Stimulated activated memory B cell treated with anti-CD40 and anti-IgM and Interleukin-4, amounts not matched to agents 10 μg/mL and 1 μg/mL and 100 μg/mL, for 72 hours (primary cell): ENCODE results near the gene PPM1K.

Experiments
- ATAC-seq: fragments of 150-1000 bp; cut with Tn5 transposase; 2 replicates; pipeline ENCODE4 v1.10.0; 2021
- H3K27ac Mint-ChIP-seq: one replicate; pipeline ENCODE4 v1.8.0; 2022; ENCODE audit warnings: mild to moderate bottlenecking, mixed read lengths
- H3K27me3 Mint-ChIP-seq: one replicate; pipeline ENCODE4 v1.8.0; 2022; ENCODE audit warnings: mixed read lengths
- H3K36me3 Mint-ChIP-seq: one replicate; pipeline ENCODE4 v1.8.0; 2022; ENCODE audit warnings: mixed read lengths
- H3K4me1 Mint-ChIP-seq: one replicate; pipeline ENCODE4 v1.8.0; 2022; ENCODE audit warnings: mixed read lengths
- H3K4me3 Mint-ChIP-seq: one replicate; pipeline ENCODE4 v1.8.0; 2022; ENCODE audit warnings: mild to moderate bottlenecking, moderate library complexity, mixed read lengths
- H3K9me3 Mint-ChIP-seq: one replicate; pipeline ENCODE4 v1.8.0; 2022; ENCODE audit warnings: mixed read lengths

PPM1K gene

DNA sequence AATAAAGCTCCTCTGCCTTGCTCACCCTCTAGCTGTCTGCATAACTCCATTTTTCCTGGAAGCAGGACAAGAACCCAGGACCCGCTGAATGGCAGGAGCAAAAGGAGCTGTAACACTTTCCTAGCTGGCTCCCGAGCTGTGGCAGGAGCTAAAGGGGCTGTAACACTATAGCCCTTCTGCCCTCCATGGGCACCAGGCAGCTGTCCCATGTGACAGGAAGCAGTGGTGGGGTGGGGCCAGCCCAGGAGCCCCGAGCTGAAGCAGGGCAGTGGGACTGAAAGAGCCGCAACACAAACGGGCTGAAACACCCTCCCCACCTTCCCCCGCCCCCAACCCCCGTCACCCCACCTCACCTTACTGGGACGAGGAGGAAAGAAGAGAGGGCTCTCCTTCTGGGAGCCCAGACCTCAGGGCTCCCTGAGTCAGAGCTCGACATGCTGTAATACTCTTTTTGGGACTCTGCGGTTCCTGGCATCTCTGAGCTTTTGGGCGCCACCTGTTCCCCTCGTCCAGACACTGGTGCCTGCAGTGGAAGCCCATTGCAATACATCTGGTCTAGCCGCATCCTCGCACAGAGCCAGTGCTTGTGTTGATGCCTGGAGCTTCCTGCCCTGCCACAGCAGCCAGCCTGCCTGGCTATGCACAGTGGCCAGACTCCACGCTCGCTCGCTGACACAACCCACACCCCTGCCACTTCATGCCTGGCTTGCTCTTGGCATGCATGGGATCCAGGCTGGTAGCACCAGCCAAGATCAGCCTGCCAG, 39.4 kb downstream of the PPM1K start:
- Mint-ChIP-seq H3K4me1 (peaks cover 13% of the 10 kb centered on the region), H3K9me3 (no peaks in the 10 kb centered on the region), H3K27ac (peak overlapping the region; percentile 30)

DNA sequence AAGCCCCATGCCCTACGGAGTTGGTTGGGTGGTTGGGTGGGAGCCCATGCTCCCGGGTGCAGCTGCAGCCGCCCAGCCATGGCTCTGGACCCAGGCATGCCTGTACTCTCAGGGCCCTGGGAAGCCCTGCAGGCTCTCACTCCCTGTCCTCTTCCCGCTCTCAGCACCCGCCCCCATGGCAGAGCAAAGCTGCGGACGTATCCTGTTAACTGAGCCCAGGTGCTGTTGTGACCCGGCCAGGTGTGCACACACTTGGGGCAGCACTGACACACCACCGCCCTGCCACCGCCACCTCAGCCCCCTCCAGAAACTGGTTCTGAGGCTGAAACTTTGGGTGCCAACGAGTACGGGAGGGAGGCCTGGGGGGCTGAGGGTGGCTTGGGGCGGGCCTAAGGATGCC, 40.3 kb downstream of the PPM1K start:
- no peak overlapping the region for H3K4me3 Mint-ChIP-seq
- no peaks in the 10 kb centered on the region for H3K27me3 Mint-ChIP-seq
- H3K9me3 Mint-ChIP-seq, result no peaks in the 10 kb centered on the region
- H3K27ac Mint-ChIP-seq, result no peak overlapping the region
- no peaks in the 10 kb centered on the region for H3K36me3 Mint-ChIP-seq
- no peak for ATAC-seq
- H3K4me1 Mint-ChIP-seq, result peaks cover 13% of the 10 kb centered on the region

More for the DNA sequence above, 39.4 kb downstream of the PPM1K start:
- H3K4me3 Mint-ChIP-seq, result peak overlapping the region; percentile 56
- ATAC-seq, result peak; percentile 63
- H3K36me3 Mint-ChIP-seq, result no peaks in the 10 kb centered on the region
- H3K27me3 Mint-ChIP-seq, result no peaks in the 10 kb centered on the region

DNA sequence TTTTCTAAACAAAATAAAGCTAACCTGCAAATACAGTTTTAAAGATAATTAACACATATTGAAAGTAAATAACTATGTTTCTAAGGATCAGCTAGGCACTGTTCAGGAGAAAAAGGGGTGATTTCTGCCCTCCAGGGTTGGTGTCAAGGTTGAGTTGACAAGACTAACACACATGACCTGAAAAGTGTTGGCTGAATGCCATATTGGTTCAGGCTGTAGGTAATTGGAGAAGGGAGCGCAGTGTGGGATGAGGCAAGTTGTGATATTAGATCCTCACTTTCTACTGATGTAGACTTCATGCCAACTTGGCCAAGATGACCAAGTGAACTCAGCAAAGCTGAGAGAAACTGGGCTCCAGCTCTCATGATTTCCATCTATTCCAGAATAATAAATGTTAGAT, 42.2 kb downstream of the PPM1K start:
- H3K27ac Mint-ChIP-seq, result no peak overlapping the region
- H3K4me1 Mint-ChIP-seq, result peaks cover 13% of the 10 kb centered on the region
- no peak overlapping the region for H3K4me3 Mint-ChIP-seq
- H3K27me3 Mint-ChIP-seq, result no peaks in the 10 kb centered on the region
- ATAC-seq, result no peak
- peaks cover 4% of the 10 kb centered on the region for H3K9me3 Mint-ChIP-seq
- H3K36me3 Mint-ChIP-seq, result peaks cover 6% of the 10 kb centered on the region

DNA sequence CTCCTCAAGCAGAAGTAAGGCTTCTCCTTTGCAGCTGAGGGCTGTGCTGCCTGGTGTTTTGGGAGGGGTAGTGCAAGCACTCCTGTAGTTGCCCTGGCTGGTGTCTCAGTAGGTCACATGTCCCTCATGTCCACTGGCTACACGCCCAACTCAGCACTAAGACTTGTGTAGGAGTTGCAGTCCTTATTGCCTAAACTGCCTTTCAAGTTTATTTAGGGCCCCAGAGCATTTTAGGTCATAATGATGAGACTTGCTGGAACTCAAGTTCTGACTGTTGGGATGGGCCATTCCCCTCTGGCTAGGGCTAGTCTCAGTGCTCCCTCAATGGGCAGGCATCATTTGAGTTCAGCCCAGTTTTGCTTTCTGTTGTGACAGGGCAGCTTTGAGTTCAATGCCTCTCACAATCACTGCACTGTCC, 44.1 kb downstream of the PPM1K start:
- Mint-ChIP-seq H3K9me3 (peaks cover 6% of the 10 kb centered on the region), H3K4me1 (peaks cover 11% of the 10 kb centered on the region), H3K27me3 (no peaks in the 10 kb centered on the region), H3K27ac (no peak overlapping the region), H3K4me3 (no peak overlapping the region), H3K36me3 (peaks cover 7% of the 10 kb centered on the region)
- ATAC-seq, result no peak

DNA sequence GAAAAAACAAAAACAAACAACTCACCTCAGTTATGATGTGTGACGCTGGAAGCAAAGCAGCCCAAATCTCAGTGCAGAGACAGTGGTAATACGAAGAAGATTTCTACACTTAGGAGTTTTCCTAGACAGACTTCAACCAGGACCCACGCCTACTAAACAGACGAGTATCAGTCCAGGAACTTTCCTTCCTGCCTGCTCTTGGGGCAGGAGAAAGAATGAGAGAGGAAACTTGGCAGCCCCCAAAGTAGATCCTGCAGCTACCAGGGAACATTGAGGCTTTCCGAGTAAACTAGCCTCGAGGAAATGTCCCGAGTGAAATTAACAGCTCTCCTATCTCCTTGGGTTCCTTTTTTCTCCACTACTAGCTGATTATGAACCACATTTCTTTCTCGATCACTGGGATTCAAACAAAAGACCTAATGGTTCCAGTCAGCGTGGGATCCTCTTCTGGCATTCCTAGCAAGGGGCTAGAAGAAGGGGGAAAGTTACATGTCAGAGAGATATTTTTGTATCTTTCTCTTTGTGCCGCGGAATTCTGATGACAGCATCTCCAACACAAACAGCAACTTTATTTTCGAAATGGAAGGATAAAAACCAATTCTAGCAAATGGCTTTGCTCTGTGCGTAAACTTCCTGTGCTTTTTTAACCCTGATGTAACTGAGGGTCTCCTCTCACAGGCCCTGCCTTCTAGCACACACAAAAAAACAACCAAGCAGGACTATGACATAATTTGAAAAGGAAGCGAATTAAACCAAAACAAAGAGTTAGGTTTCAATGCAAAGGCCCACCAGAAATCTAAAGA, 53.2 kb downstream of the PPM1K start:
- H3K27me3 Mint-ChIP-seq, result no peaks in the 10 kb centered on the region
- no peak for ATAC-seq
- peaks cover 5% of the 10 kb centered on the region for H3K9me3 Mint-ChIP-seq
- no peaks in the 10 kb centered on the region for H3K4me1 Mint-ChIP-seq
- H3K27ac Mint-ChIP-seq, result no peak overlapping the region
- H3K4me3 Mint-ChIP-seq, result no peak overlapping the region
- H3K36me3 Mint-ChIP-seq, result no peaks in the 10 kb centered on the region

DNA sequence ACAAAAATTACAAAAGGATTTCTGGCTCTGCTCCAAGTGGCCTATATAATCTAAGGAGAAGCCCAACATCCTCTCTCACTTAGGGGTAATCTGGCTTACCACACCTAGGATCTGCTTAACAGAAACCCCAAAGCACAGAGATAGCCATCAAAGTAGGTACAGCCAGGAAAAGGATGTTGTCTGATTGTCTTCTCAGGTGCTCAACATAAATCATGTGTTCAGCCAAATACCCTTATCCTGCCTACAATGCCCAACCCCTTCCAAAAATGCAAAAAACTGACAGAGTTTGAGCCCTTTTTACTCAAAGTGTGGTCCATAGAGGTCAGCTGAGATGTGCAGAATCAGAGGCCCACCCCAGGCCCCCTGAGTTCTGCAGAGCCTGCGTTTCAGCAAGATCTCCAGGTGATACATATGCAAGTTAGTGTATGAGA, 53.9 kb downstream of the PPM1K start:
- H3K4me3 Mint-ChIP-seq, result no peak overlapping the region
- H3K4me1 Mint-ChIP-seq, result no peaks in the 10 kb centered on the region
- peaks cover 5% of the 10 kb centered on the region for H3K9me3 Mint-ChIP-seq
- H3K27me3 Mint-ChIP-seq, result no peaks in the 10 kb centered on the region
- no peaks in the 10 kb centered on the region for H3K36me3 Mint-ChIP-seq
- H3K27ac Mint-ChIP-seq, result no peak overlapping the region
- ATAC-seq, result no peak

- no peak overlapping the region for H3K27ac Mint-ChIP-seq
- H3K4me3 Mint-ChIP-seq, result no peak overlapping the region
- peaks cover 5% of the 10 kb centered on the region for H3K9me3 Mint-ChIP-seq
- H3K27me3 Mint-ChIP-seq, result no peaks in the 10 kb centered on the region
- ATAC-seq, result no peak
- H3K4me1 Mint-ChIP-seq, result no peaks in the 10 kb centered on the region
- H3K36me3 Mint-ChIP-seq, result no peaks in the 10 kb centered on the region
Measured at GRCh38 chr4:88227734-88228133, 56.6 kb downstream of the PPM1K start.

DNA sequence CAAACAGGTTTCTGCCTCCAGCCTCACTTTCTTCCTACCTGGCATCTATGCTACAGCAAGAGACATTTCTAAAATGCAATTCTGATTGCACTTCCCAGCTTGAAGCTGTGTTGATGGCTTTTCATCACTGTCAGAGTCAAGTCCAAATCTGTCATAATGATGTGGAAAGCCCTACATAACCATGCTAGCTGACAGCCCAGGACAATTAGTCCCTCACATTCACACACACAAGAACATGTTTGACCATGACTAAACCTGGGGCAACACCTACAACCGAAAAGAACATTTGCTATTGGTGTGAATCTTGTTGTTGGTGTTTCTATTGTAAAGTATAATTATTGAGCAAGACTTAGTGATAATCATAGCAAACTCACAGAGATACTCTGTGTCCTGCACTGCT, 58.2 kb downstream of the PPM1K start:
- Mint-ChIP-seq H3K9me3 (peaks cover 5% of the 10 kb centered on the region), H3K4me3 (no peak overlapping the region), H3K4me1 (no peaks in the 10 kb centered on the region), H3K27me3 (no peaks in the 10 kb centered on the region), H3K27ac (no peak overlapping the region), H3K36me3 (no peaks in the 10 kb centered on the region)
- ATAC-seq, result no peak

DNA sequence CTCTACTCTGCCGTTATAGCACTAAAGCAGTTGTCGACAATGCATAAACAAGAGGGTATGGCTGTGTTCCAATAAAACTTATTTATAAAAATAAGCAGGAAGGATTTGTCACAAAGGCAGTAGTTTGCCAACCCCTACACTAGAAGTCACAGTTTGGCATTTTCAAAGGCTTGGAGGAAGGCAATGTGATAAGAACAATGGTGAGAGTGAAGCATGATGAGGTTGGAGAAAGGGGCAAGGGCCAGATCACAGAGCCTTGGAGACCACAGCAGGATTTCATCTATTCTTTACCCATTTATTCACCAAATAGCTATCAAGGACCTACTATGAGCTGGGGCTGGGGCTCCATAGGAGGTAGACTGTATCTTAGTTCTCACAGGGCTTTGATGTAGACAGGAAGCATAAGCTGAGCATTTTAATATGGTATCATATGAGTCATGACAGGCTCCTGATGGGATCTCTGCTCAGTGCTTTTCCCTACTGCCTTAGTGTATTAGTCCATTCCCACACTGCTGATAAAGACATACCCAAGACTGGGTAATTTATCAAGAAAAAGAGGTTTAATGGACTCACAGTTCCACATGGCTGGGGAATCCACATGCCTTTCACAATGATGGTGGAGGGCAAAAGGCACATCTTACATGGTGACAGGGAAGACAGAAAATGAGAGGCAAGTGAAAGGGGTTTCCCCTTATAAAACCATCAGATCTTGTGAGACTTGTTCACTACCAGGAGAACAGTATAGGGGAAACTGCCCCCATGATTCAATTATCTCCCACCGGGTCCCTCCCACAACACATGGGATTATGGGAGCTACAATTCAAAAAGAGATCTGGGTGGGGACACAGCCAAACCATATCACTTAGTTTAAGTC, 58.9 kb downstream of the PPM1K start:
- H3K4me1 Mint-ChIP-seq, result no peaks in the 10 kb centered on the region
- no peak overlapping the region for H3K27ac Mint-ChIP-seq
- no peaks in the 10 kb centered on the region for H3K36me3 Mint-ChIP-seq
- no peak overlapping the region for H3K4me3 Mint-ChIP-seq
- H3K9me3 Mint-ChIP-seq, result peaks cover 5% of the 10 kb centered on the region
- H3K27me3 Mint-ChIP-seq, result no peaks in the 10 kb centered on the region
- ATAC-seq, result no peak

DNA sequence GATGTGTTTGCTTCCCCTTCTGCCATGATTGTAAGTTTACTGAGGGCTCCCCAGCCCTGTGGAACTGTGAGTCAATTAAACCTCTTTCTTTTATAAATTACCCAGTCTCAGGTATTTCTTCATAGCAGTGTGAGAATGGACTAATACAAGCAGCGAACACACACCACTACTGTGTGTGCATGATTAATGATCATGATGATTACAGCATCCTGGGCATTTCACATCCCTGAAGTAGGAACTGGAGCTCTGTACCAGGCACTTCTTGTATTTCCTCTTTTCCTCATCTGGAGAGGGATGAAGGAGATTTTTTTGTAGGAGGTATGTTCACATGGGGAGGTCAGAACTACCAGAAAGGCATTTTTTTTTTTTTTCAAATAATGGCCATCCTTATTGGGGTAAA, 60.8 kb downstream of the PPM1K start:
- H3K27me3 Mint-ChIP-seq, result no peaks in the 10 kb centered on the region
- no peaks in the 10 kb centered on the region for H3K36me3 Mint-ChIP-seq
- H3K9me3 Mint-ChIP-seq, result no peaks in the 10 kb centered on the region
- ATAC-seq, result no peak
- no peak overlapping the region for H3K4me3 Mint-ChIP-seq
- H3K27ac Mint-ChIP-seq, result no peak overlapping the region
- peaks cover 6% of the 10 kb centered on the region for H3K4me1 Mint-ChIP-seq

- H3K27me3 Mint-ChIP-seq, result no peaks in the 10 kb centered on the region
- no peak for ATAC-seq
- no peak overlapping the region for H3K27ac Mint-ChIP-seq
- H3K4me1 Mint-ChIP-seq, result peaks cover 6% of the 10 kb centered on the region
- H3K4me3 Mint-ChIP-seq, result no peak overlapping the region
- H3K9me3 Mint-ChIP-seq, result no peaks in the 10 kb centered on the region
- no peaks in the 10 kb centered on the region for H3K36me3 Mint-ChIP-seq
Measured at GRCh38 chr4:88219099-88219498, 65.3 kb downstream of the PPM1K start.

GRCh38 chr4:88217169-88217568, 67.2 kb downstream of the PPM1K start:
- Mint-ChIP-seq H3K27ac (no peak overlapping the region), H3K4me3 (no peak overlapping the region), H3K9me3 (no peaks in the 10 kb centered on the region), H3K36me3 (no peaks in the 10 kb centered on the region), H3K4me1 (peaks cover 6% of the 10 kb centered on the region), H3K27me3 (no peaks in the 10 kb centered on the region)
- ATAC-seq, result no peak

- Mint-ChIP-seq H3K27ac (no peak overlapping the region), H3K36me3 (no peaks in the 10 kb centered on the region), H3K9me3 (no peaks in the 10 kb centered on the region), H3K27me3 (no peaks in the 10 kb centered on the region), H3K4me1 (peaks cover 6% of the 10 kb centered on the region), H3K4me3 (no peak overlapping the region)
- ATAC-seq, result no peak
Measured at GRCh38 chr4:88216395-88216794, 68.0 kb downstream of the PPM1K start.

DNA sequence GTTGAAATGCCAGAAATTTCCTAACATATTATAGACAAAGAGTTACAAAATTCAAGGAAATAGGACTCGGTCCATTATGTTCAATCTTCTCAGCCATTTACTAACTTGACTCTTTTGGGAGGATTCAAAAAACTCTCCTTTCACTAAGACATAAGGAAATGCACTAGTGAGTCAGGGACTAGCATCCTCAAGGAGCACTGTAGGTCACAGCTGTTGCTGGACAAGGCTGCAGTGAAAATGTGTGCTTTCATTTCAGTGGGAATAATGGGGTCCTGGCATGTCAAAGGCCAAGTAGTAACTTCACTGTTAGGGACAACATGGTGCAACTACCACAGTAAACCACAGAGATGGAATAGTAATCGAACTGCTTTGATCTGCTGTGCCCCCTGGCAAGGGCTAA, 69.0 kb downstream of the PPM1K start:
- H3K36me3 Mint-ChIP-seq, result no peaks in the 10 kb centered on the region

GRCh38 chr4:88212253-88212561, 72.2 kb downstream of the PPM1K start:
- Mint-ChIP-seq H3K27ac (no peak overlapping the region), H3K36me3 (no peaks in the 10 kb centered on the region), H3K27me3 (peaks cover under 1% of the 10 kb centered on the region), H3K4me3 (no peak overlapping the region), H3K9me3 (no peaks in the 10 kb centered on the region), H3K4me1 (no peaks in the 10 kb centered on the region)
- no peak for ATAC-seq

More for the DNA sequence above, 69.0 kb downstream of the PPM1K start:
- Mint-ChIP-seq H3K27me3 (no peaks in the 10 kb centered on the region), H3K27ac (no peak overlapping the region), H3K9me3 (no peaks in the 10 kb centered on the region), H3K4me3 (no peak overlapping the region), H3K4me1 (peaks cover 6% of the 10 kb centered on the region)
- no peak for ATAC-seq
